Lower leg skin (tissue), 4 donors: ENCODE measurements around the gene PDCD6IP. TPM values are rescaled to one million over a fixed set of nuclear protein-coding genes. Genes with fewer than 3 reads are reported as not detected.

Experiments
- DNase-seq, 2 donors: peaks; one replicate each; pipeline ENCODE4 v3.0.0-alpha.2; 2019; ENCODE audit warnings: low spot score in 2 of 2
- H3K4me3 ChIP-seq: fragments of 200-600 bp; sonication (generic); 2 replicates; pipeline ENCODE4 v1.5.1; 2017; ENCODE audit warnings: mild to moderate bottlenecking, low read depth; ENCODE audit not compliant: poor library complexity, severe bottlenecking
- POLR2A ChIP-seq, 2 donors: fragments of 450-650 bp; IDR thresholded peaks; one replicate each; pipeline ENCODE4 v1.6.1; 2016 to 2017; ENCODE audit warnings: antibody characterized with exemption in 2 of 2, mild to moderate bottlenecking in 1 of 2, moderate library complexity in 1 of 2
- WGBS, 2 donors: methylation state at CpG; one replicate each; pipeline ENCODE4 v1.1.5; 2018; 5-methylcytosine and 5-hydroxymethylcytosine counted together
- intact Hi-C: fragments of 100-400 bp; cut with DNase I; formaldehyde crosslinking; loops from one replicate; pipeline ENCODE4 v1.15.0; 2023; ENCODE audit warnings: low total_unique reads
- total RNA-seq, 4 donors: library from RNA; depleted of rRNA; stranded (reverse); fragments of >200 nt; gene quantifications; one replicate each; pipeline ENCODE4 v1.1.0, GENCODE V29; 2016
- TF ChIP-seq, protein P1 (sequence below), 3 donors: fragments of 450-650 bp; IDR thresholded peaks; one replicate each; pipeline ENCODE4 v1.5.1; 2016; ENCODE audit warnings: antibody characterized with exemption in 3 of 3, mild to moderate bottlenecking in 3 of 3, moderate library complexity in 2 of 3

Gene PDCD6IP
- total RNA-seq, 4 donors from 2014 or later = 152 to 373 (median 269) TPM

DNA sequence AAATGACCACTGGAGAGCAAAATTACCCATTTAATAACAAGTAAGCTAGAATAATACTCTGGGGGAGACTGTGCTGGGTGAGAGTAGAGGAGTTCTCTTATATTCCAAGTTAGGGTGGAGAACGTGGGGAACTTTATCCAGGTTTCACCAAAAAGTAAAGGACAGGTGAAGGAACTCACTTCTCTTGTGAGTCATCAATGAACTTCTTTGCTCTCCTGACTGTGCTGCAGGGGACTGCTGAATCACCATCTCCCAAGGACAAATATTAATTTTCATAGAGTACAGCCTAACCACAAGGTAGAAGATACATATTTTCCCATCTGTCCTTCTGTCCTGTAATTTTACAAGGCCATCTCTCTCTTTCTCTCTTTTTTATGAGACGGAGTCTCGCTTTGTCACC is 8.3 kb upstream of the PDCD6IP start:
- 83 to 90% methylated on average over 3 of the region's 3 CpGs for WGBS, 2 donors
- intact Hi-C loops = no loop called here
- no peak for DNase-seq
- no peak for TF ChIP-seq POLR2A (IDR thresholded peaks at IDR 0.05)
- TF ChIP-seq, protein P1, sequence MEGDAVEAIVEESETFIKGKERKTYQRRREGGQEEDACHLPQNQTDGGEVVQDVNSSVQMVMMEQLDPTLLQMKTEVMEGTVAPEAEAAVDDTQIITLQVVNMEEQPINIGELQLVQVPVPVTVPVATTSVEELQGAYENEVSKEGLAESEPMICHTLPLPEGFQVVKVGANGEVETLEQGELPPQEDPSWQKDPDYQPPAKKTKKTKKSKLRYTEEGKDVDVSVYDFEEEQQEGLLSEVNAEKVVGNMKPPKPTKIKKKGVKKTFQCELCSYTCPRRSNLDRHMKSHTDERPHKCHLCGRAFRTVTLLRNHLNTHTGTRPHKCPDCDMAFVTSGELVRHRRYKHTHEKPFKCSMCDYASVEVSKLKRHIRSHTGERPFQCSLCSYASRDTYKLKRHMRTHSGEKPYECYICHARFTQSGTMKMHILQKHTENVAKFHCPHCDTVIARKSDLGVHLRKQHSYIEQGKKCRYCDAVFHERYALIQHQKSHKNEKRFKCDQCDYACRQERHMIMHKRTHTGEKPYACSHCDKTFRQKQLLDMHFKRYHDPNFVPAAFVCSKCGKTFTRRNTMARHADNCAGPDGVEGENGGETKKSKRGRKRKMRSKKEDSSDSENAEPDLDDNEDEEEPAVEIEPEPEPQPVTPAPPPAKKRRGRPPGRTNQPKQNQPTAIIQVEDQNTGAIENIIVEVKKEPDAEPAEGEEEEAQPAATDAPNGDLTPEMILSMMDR (IDR thresholded peaks at IDR 0.05) = no peak
- H3K4me3 ChIP-seq = no peak overlapping the region

DNA sequence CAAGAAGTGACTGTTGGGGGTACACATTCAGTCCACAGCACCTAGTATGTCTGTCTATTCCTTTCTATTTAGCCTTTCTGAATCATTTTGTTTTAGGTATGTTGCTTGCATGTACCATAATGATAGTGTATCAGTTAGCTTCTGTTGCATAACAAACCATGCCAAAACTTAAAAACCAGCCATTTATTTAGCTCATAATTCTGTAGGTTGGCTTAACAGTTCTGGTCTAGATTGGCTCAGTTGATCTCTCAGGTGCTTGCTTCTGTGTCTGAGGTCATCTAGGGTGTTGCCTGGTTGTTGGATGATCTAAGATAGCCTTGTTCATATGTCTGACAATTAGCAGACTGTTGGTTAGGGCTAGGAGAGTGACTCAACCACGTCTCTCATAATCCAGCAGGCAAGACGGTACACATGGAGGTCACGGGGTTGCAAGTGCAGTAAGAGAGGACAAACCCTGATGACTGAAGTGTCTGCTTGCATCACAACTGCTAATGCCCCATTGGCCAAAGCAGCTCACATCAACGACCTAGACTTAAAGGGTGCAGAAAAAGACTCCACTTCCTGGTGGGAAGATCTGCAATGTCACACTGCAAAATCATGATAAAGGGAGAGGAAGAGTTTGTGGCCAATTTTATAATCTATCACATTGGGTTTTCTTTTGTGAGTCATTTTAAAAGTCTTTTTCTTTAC is 6.8 kb upstream of the PDCD6IP start:
- intact Hi-C loops = no loop called here
- DNase-seq = peak in 1 of 2 donors; percentile 24
- TF ChIP-seq POLR2A (IDR thresholded peaks at IDR 0.05) = no peak
- no peak overlapping the region for H3K4me3 ChIP-seq
- 49 to 54% methylated on average over 4 of the region's 4 CpGs for WGBS, 2 donors

DNA sequence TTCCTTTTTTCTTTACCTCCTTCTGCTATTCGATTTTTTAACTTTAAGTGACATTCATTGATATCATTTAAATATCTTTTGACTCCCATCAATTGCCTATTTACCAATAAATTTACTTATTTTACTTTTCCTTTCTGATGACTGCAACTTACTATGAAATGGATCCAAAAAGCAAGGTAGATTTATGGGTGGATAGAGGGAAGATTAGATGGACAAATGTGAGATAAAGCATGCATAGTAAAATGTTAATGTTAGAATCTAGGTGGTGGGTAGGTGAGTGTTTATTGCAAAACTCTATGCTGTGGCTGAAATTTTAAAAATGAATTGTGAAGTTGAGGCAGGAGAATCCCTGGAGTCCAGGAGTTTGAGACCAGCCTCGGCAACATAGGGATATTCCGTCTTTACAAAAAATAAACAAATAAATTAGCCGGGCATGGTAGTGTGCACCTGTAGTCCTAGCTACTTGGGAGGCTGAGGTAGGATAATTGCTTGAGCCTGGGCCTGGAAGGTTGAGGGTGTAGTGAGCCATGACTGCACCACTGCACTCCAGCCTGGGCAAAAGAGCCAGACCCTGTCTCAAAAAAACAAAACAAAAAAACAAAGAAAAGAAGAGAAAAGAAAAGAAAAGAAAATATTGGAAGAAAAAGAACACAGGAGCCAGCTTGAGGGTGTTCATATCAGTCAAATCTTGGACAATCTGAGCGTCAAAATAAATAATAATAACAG is 6.1 kb upstream of the PDCD6IP start:
- intact Hi-C loops = no loop called here
- 88 to 90% methylated on average over 5 of the region's 5 CpGs for WGBS, 2 donors
- H3K4me3 ChIP-seq = no peak overlapping the region
- TF ChIP-seq POLR2A (IDR thresholded peaks at IDR 0.05) = no peak
- TF ChIP-seq, protein P1 (IDR thresholded peaks at IDR 0.05) = no peak
- no peak for DNase-seq

DNA sequence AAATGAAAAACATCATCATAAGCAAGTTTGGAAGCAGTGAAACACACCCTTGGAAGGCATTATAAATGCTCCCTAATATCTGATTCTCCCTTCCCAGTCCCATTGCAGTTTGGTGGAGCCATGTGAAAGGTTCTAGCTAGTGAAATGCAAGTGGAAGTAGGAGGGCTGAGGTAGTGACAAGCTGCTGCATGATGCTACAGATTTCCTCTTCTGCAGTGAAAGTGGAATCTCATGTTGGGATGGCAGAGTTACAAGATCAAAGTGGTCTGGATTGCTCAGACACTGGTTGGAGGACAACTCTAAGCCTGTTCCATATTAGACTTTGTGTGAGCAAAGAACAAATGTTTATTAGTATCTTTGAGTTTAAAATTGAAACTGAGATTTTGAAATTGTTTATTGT is 3.3 kb upstream of the PDCD6IP start:
- no peak for DNase-seq
- no peak overlapping the region for H3K4me3 ChIP-seq
- intact Hi-C loops = no loop called here
- no peak for TF ChIP-seq POLR2A (IDR thresholded peaks at IDR 0.05)

DNA sequence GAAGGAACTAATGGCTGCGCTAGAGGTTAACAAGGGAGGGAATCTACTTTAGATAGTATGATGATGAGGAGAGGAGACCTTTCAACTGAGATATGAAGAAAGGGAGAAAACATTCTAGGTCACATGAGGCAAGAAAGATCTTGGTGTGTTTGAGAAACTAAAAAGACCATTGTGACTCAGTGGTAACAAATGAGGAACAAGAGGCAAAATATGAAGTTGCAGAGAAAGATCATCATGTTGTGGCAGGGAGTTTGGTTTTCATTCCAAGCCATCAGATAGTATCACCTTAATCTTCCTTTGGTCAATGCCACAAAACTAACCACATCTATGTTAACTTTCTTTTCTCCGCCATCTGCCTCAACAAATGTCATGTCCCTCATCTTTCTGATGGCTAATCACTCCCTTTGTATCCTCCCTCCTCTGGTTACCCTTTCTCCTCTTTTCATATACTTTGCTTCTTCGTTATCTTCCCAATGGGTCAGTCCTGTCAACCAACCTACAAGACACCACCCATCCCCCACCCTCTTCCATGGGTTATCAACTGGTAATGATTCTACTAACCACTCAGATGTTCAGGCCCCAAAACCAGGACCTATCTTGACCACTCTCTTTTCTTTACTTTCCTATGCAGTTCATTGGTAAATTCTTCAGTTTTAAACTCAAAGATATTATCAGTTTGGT is 2.4 kb upstream of the PDCD6IP start:
- no peak for DNase-seq
- WGBS, 2 donors = 91 to 96% methylated on average over 3 of the region's 3 CpGs
- no peak overlapping the region for H3K4me3 ChIP-seq
- TF ChIP-seq, protein P1 (IDR thresholded peaks at IDR 0.05) = no peak
- no peak for TF ChIP-seq POLR2A (IDR thresholded peaks at IDR 0.05)
- intact Hi-C loops = no loop called here

DNA sequence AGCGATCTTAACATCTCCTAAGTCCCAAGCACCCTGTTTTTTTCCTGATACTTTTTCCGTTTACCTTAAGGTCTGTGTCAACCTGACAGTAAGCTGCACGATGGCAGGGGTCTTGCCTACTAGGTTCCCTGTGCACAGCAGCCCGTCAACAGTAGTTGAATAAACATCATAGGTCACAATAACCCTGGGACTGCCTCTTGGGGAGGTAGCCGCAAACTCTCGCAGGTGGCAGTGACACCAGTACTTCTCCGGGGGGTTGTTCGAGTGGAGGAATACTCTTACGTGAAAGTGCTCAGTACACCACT is 365 bp upstream of the PDCD6IP start:
- intact Hi-C loops = no loop called here
- TF ChIP-seq, protein P1 (IDR thresholded peaks at IDR 0.05) = no peak
- no peak for TF ChIP-seq POLR2A (IDR thresholded peaks at IDR 0.05)
- no peak for DNase-seq
- H3K4me3 ChIP-seq = peak overlapping the region; percentile 72
- 1% methylated on average over 9 of the region's 9 CpGs for WGBS, 2 donors
